Caki2 (cell line): ENCODE results near the gene PPP1R3C. TPM values are rescaled to one million over a fixed set of nuclear protein-coding genes. Genes with fewer than 3 reads are reported as not detected.

Source experiments
- DNase-seq: peaks from one replicate; pipeline ENCODE4 v3.0.0-alpha.2; 2015; ENCODE audit warnings: low read depth
- in situ Hi-C: cut with HindIII; loops from 2 replicates; pipeline ENCODE4 v1.10.0; 2016; ENCODE audit warnings: low sequenced_read_pairs, low pct_unique_long_range_greater_than_20kb, mixed read lengths
- total RNA-seq: library from RNA; depleted of rRNA; stranded (reverse); fragments of >200 nt; shearing (Covaris generic); gene quantifications from 2 replicates; pipeline ENCODE4 v1.2.3, GENCODE V29; 2014; ENCODE audit warnings: low replicate concordance

Gene PPP1R3C
- total RNA-seq, 1 experiment from 2014 or later = 4.2 TPM

DNA sequence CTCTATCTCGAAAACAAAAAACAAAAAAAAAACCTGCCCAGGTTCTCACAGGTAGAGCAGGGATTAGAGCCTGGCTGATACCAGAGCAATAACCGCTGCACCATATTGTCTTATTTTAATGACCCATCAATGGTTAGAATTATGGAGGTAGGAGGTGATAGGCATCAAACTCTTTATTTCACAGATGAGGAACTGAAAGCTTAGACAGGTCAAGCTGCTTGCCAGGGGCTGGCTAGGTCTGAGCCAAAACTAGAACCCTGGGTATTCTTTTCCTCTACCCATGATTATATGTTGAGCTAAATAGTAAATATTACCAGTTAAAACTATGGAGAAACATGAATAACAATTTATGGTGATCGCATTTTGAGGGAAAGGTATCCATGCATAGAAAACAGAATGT lies 2.0 kb upstream of the PPP1R3C start:
- in situ Hi-C loops = loop anchor here (5.0 kb wide), 1 partner anchor 38 kb away; no protein-coding TSS in a partner anchor
- DNase-seq = no peak

DNA sequence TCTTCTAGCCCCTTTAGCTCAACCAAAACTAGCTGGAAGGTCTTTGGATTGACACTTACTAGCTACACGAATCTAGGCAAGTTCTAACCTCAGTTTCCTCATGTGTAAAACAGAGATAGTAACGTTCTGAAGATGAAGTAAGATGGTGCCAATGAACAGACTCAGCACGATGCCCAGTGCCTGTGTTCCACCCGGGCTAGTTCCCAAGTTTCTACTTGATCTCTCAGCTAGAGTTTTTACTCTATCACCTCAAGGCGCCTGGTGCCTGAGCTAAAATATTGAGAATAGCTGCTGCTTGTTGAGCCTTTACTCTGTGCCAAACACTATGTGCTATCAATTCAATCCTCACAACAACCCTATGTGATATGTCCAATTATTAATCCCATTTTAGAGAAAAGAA lies 1.4 kb upstream of the PPP1R3C start:
- in situ Hi-C loops = loop anchor here (5.0 kb wide), 1 partner anchor 37 kb away; no protein-coding TSS in a partner anchor
- no peak for DNase-seq

- in situ Hi-C loops = loop anchor here (5.0 kb wide), 1 partner anchor 33 kb away; no protein-coding TSS in a partner anchor
- DNase-seq = no peak
These were observed 2.2 kb downstream of the PPP1R3C start for GRCh38 chr10:91630625-91631024.

GRCh38 chr10:91629715-91630549 lies 2.9 kb downstream of the PPP1R3C start:
- DNase-seq = no peak
- in situ Hi-C loops = loop anchor here (5.0 kb wide), 1 partner anchor 33 kb away; no protein-coding TSS in a partner anchor

- DNase-seq = no peak
- in situ Hi-C loops = no loop called here
These were observed 4.5 kb downstream of the PPP1R3C start for GRCh38 chr10:91628383-91628782.

GRCh38 chr10:91627344-91628102 lies 5.3 kb downstream of the PPP1R3C start:
- DNase-seq = no peak
- in situ Hi-C loops = no loop called here

GRCh38 chr10:91626936-91627335 lies 5.9 kb downstream of the PPP1R3C start:
- in situ Hi-C loops = no loop called here
- DNase-seq = no peak

DNA sequence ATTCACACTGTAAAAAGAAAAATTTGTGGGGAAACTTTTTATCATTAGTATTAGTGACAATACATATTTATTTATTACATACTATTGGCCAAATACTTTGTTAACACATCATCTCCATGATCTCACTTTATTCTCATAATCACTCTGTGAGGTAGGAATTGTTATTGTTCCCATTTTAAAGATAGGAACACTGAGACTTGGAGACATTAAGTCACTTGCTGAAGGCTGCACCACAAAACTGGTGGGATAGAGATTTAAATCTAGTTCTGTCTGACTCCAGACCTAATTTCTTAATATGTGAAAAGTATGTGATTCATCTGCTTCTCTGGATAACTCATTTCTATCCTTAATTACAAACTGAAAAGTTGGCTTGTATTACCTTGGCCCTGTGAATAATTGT lies 8.2 kb downstream of the PPP1R3C start:
- in situ Hi-C loops = no loop called here
- DNase-seq = no peak

- in situ Hi-C loops = no loop called here
- no peak for DNase-seq
These were observed 10.3 kb downstream of the PPP1R3C start for GRCh38 chr10:91622601-91623000.

DNA sequence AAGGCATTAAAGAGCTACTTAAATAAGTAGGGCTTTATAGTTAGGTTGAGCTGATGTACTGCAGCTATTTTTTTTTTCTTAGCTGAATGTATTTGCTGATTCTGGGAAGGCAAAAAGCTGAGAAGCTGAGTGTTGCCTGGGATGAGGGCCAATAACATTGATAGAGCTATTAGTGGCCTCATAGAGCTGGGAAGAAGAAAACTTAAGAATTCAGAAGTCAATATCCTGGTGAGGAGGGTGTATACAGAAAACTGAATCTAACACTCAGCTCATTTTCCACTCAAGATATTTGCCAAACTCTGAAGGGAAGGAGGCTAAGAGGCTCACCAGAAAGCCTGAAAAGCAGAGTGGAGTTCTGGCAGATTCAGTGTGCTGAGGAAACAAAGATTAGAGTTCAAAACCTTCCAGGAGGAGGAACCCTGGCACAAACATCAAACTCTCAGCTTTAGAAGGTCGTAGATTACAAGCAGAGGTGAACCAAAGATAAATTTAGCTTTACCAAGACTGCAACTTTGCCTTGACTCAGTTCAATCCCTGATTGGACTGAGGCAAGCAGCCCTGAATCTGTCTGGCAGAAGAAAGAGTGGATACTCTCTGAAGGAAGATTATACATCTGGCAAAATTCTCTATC lies 11.3 kb downstream of the PPP1R3C start:
- in situ Hi-C loops = no loop called here
- no peak for DNase-seq

DNA sequence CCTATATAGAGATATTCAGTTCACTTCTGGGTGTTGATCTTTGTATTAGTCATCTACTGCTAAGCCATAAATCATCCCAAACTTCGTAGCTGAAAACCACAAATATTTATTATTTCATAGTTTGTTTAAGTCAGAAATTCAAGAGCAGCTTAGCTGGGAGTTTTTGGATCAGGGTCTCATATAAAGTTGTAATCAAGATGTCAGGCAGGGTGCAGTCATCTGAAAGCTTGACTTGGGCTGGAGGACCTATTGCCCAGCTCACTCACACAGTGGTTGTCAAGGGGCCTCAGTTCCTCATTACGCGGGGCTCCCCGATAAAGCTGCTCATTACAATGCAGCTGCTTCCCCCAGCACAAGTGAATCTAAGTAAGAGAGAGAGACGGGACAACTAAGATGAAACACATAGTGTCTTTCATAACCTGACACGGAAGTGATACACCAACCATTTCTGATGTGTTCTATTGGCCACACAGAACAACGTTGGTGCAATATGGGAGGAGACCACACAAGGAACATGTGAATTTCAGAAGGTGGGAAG lies 15.7 kb downstream of the PPP1R3C start:
- in situ Hi-C loops = no loop called here
- DNase-seq = no peak

DNA sequence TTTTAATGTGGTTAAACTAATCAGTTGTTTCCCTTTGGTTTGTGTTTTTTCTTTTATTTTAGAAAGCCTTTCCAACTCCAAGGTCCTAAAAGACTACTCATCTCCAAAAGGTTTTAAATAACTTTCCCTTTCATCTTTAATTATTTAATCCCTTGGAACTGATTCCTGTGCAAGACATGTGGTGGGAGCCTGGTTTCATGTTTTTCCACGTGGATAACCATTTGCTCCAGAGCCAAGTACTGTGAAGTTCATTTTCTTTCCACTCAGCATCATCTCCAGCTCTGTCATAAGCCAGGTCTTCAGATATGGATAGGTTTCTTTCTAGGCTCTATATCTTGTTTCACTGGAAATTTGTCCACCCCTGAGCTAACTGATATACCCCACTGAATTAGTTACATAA lies 16.7 kb downstream of the PPP1R3C start:
- no peak for DNase-seq
- in situ Hi-C loops = no loop called here

DNA sequence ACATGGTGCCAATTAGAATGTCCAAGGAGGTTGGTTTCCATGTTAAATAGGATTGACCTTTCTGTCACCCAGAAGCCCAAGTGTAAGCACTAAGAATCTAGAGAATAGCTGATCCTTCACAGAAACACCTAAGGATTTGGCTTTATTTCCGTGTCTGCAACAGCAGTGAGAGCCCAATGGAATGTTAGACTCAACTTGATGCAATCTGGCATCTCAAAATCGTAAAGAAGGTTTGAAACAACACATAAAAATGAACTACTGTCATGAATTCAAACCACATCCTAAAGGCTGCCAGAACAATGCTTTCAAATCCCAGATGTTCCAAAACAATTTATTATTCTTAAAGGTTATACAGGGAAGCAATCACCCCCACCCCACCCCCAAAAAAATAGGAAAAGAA lies 18.6 kb downstream of the PPP1R3C start:
- DNase-seq = no peak
- in situ Hi-C loops = no loop called here

GRCh38 chr10:91613411-91614187 lies 19.3 kb downstream of the PPP1R3C start:
- peak; percentile 73 for DNase-seq
- in situ Hi-C loops = no loop called here

GRCh38 chr10:91610919-91611318 lies 22.0 kb downstream of the PPP1R3C start:
- in situ Hi-C loops = no loop called here
- no peak for DNase-seq

DNA sequence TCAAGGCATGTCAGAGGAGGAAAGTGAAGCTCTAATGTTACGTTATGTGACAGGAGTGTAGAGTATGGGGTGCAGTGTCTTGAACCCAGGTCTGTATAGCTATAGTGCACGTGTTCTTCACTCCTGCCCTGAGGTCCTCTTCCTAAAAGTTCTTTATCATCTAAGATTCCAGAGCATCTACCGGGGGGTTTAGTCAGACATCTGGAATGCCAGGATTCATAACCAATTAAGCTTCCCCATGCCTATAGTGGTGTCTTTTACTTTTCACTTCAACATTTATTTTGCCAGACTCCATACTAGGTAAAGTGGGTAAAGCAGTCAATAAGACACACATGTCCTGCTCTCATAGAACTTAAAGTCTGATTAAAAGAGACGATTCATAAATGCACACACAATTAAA lies 22.4 kb downstream of the PPP1R3C start:
- in situ Hi-C loops = no loop called here
- DNase-seq = no peak

DNA sequence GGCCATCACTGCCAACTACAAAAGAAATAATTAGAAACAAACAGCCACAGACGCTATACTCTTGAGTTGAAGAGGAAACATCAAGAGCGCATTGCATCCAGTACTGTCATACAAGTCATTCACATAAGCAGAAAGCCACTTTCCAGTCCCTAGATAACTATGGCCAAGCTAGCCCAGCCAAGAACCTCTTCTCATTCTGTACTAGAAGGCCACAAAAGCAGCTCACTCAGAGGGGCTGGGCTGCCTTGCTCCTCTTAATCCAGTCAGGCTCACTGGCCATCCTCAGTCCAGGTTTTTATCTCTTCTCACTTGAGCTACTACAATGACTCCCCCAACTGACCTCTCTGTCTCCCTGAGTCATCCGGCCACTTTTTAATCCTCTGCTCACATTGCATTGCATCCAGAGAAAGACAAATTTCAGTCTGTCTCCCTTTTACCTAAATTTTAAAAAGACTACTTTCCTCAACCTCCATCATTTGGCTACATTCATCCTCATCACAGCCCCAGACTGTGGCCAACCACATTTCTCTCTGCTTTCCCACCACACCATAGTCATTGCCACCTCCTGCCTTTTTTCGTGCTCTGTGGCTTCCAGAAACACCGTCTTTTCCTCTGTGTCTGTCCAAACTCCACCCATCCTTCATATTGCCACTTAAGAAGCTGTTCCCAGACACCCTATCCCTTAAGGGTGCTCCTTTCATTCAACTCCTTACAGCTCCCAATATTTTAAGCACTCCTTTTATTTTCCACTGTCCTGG lies 25.0 kb downstream of the PPP1R3C start:
- in situ Hi-C loops = no loop called here
- no peak for DNase-seq
